HG02678 (cell line): ENCODE data around the gene ZNF618.

ENCODE experiments used
- ATAC-seq: cut with Tn5 transposase; IDR thresholded peaks from one replicate; pipeline ENCODE4 v1.9.1; 2021; ENCODE audit warnings: mild to moderate bottlenecking, moderate library complexity; ENCODE audit not compliant: unreplicated experiment

ZNF618 gene

DNA sequence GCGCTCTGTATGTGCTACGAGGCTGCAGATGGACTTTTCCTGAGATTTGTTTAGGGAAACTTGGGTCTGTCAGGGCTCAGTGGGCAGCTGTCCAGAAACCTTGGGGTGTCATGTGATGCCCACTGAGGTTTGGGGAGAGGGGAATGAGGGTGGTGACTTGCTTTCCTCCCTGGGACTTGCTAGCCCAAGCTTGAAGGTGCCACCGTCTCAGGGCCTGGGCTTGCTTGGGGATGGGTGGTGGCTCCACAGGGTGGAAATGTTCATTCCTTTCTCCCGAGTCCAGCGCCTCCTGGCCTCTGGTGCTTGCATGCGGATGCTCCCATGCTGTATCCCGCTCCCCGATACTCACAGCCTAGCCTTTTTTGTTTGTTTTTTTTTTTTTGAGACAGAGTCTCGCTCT lies 33.3 kb downstream of the ZNF618 start:
- no peak for ATAC-seq

DNA sequence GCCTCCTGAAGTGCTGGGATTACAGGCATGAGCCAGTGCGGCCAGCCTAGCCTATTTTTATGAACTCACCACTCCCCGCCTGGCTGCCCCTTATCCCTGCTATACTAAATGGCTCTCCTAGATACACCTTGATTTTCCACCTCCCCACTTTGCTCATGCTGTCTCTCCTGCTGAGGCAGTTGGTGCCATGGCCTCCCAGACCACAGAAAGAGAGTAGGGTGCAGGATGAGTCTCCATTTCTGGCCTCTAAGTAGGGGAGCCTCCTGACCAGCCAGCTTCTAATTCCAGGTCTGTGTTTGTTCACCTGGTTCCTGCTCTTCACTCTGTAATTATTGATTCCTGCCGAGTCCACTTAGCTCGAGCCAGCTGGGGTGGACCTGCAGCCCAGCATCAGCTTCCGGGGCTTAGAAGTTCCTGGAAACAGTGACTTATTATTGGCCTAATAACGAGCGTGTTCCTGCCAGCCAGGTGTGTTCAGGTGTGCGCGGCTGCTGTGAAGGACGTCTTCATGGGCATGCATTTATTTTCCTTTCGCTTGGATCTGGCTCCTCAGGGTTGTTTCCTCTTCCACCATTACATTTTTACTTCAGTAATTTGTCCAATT lies 34.0 kb downstream of the ZNF618 start:
- ATAC-seq, result no peak

DNA sequence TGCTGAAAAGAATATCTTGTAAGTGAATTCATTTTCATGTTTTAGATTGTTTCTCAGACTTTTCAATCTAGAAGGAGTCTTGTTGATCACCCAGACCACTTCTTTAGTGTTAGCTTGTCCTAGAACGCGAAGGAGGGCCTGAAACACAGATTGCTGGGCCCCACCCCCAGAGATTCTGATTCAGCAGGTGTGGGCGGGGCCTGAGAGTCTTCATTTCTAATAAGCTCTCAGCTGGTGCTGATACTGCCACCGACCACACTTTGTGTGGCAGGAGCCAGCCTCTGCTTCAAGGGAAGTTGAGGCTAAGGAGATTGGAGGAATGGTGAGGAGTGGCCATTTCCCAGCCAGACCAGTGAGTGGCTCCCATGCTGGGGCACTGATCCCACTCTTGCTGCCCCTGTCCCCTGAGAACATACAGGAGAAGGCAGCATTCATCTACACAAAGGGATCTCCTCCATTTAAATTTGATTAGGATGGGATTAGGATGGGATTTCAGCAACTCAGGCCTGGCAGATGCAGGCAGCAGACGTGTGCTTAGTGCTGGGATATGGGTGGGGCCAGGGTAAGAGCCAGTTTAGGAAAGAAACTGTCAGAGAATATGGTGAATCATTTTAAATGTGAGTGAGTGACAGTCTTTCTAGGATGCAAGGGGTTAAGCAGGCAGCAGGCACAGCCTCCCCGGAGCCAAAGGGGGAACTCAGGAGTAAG lies 35.9 kb downstream of the ZNF618 start:
- ATAC-seq, result no peak

DNA sequence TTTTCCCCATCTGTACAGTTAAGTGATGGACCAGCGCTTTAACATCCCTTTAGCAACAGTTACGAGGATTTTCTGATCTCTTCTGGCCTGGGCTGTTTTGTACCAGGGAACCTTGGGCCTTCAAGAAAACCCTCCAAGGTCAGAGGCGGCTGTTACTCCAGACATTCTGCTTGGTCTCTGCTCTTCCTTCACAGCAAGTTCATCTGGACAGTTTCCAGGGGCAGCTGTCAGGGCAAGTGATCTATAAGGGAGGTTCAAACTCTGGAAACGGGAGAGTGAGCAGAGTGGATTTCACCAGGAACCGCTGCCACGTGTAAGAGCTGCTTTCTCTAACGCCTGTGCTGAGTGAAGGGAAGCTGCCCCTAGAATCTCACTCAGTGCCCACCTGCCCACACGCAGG lies 36.7 kb downstream of the ZNF618 start:
- ATAC-seq, result no peak

DNA sequence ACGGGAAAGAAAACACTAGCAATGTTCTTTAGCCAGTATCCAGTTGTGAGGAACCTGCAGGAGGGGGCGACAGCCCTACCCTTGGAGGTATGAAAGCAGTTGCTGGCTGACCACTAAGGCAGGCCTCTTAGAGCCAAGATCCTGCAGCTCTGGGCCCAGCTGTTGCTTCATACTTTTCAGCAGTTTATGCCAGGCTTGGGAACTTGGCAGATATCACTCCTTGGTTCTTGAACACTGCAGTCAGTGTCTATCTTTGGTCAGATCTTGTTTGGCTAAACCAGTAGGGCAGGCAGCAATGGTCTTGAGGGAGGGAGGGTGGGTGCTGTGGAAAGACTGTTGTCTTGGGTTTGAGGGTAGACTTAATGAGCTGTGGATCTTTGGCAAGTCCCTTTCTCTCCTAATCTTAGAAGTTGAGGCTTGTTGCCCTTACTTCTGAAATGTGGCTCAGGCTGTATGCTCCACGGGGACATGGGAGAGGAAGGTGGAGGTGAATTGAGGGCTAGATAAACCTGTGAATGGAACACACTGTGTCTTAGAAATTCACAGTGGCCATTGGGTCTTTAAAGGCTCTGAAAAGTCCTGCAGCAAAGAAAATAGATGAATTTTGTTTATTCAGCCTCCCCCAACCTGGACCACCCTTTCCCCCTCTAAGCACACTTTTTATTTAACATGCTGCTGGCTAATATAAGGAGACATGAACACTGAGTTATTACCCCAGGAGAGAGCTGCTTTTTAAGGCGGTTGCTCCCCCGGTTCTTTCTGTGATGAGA lies 37.5 kb downstream of the ZNF618 start:
- ATAC-seq, result no peak

DNA sequence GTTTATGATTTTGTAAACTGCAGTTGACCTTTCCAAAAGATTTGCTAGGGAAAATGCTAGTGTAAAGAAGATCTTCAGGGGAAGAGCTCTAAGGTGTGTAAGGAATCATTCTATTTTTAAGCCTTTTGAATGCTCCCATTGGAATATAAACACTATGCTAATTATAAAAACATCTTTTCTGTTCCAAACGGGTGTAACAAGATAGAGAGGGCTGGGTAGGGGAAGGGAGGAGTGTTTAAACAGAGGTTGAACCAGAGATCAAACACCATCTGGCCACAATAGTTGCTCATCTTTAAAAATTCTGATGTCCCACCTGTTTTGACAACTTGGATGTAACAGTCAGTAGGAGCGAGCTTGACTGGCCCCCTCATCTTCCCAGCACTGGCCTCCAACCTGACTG lies 38.4 kb downstream of the ZNF618 start:
- no peak for ATAC-seq

DNA sequence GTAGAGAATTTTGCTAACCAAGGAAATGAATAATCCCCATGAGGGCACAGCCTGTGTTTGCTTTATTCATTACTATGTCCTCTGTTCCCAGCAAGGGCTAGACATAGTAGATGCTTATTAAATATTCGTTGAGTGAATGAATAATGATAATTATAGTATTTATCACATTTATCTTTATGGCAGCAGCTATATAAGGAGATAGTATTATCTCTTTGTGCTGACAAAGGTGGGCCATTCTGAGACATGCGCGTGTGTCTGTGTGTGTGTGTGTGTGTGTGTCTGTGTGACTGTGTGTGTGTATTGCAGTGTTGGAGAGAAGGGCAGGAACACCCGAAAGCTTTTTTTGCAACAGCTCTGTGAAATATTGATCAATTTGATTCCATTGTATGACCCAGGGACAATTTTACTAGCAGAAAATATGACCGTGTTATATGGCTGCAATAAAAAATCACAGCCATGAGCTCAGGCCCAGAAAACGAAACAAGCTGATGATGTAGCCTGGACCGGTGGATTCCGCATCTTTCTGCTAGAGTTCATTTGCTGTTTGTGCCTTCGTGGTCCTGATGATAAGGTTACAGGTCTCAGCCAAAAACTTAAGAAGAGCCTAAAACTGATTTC lies 39.8 kb downstream of the ZNF618 start:
- ATAC-seq, result no peak

DNA sequence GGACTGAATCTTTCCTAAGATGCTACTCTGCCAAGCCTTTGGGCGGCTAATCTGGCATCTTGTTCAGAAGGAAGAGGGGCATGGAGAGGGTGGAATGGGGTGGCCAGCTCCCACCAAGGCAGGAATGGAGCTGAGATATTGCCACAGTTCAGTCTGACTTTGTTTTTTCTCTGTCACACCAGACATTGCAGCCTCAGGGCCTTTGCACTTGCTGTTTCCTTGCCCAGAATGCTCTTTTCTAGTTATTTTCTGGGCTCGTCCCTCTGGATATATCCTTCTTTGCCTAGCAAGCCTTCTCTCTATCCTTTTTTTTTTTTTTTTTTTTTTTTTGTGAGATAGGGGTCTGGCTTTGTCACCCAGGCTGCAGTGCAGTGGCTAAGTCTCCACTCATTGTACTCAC lies 40.8 kb downstream of the ZNF618 start:
- ATAC-seq, result no peak

DNA sequence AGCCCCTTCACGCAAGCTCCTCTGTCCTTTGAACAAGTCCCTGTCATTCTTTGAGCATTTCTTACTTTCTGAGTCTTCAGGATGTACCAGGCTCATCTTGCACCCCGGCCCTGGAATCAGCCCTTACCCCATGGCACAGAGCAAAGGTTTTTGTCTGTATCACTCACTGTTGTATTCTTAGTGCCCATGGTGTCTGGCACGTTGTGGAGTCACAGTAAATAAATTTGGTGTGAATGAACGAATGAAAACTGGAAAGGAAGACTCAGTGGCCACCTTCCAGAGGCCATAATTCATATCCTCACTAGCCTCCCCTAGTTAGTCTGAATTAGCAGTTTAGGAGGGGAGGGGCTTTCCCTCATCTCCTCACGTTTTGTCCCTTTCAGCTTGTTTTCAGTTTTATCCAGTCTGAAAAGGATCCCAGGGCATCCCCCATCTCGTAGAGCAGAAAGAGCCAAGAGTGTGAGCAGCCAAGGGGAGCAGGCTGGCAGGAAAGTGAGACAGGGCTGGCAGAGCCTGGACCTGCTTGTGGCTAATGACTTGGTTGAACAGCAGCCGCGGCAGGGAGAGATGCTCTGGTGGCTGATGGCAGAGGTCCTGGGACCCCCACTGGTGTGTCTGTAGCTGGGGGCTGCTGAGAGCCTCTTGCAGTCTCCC lies 42.7 kb downstream of the ZNF618 start:
- ATAC-seq, result no peak

DNA sequence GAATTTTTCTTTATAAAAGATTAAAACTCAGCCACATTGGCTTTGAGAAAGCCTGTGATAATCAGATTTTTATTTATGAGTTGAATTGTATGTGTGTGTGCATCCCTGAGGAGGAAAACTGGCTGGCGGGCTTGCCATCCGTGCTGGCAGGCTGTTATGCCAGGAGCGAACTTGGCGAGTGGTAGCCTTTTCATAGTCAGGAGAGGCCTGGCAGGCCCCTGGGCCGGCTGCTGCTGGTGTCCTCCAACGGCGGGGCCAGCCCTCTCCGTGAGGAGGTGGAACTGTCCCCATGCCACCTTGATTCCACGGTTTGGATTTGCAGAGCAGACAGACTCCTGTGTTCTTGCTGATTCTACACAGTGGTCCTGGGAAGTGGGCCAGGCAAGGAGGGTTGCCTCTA lies 43.3 kb downstream of the ZNF618 start:
- no peak for ATAC-seq

DNA sequence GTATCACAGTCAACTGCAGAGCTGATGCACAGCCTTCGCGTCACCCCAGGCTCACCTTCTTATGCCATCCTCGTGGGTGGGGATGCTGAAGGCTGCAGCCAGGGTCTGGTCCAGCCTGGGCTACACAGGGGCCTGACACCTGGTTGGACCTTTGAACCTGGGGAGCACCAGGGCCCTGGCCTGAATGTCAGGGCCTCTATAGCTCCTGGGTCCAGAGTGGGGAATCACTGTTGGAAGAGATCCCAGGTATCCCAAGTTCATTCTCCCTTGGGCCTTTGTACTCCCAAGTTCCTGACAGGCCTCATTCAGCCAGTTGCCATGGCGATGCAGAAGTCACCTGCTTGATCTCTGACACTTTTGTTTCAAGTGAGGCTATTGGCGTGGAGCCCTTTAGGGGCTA lies 43.8 kb downstream of the ZNF618 start:
- no peak for ATAC-seq

DNA sequence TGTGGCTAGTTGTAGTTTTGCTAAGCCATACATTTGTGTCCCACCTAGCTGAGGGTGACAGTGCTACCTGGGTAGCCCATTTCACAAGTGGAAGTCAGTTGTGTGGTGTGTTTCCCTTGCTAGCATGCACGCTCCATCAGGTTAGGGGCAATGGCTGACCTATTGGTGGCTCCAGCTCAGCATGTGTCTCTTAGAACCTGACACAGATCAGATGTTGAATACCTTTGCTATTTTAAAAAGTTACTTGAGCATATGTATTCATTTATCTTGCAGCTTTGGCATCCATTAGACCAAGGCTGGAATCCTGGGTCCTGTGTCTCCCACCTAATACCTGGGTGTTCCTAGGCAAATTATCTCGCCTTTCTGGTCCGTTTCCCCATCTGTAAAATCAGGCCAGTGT lies 44.8 kb downstream of the ZNF618 start:
- no peak for ATAC-seq

DNA sequence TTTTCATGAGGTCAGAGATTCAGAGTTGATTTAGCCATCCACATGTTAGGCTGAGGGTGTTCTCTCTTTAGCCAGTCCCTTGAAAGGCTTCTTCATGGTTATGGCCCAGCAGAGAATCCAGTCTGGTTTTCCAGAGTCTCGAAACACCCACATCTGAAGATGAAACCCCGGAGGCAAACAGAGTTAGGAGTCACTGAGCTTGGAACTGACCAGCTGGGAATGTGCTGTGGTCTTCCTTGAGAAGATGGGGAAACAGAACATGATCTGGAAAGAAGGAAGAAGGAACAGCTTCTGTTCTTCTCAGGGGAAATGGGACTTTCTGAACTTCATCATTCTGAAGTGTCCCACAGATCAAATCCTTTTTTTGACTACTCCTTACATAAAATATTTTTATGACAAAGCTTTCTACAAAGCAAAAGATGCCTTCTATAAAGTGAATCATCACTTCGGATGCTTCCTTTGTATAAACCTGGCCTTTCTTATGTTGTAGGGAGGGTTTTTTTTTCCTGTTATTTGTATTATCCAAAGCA lies 45.4 kb downstream of the ZNF618 start:
- ATAC-seq, result no peak

DNA sequence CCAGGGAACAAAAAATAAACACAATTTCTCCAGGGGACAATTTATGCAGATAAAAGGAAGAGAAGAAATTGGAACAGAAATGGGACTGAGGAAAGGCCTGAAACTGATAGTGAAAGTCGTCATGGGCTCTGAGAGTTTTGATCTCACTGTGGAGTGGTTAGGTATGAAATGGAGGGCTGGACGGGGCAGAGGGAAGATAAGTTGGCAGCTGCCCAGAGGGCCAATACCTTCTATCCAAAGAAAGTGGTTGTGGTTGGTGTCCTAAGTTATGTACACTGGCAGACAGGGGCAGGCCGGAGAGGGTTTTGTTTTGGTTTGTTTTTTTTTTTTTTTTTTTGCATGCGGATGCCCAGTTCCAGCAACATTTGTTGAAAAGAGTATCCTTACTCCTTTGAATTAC lies 46.1 kb downstream of the ZNF618 start:
- ATAC-seq, result no peak

DNA sequence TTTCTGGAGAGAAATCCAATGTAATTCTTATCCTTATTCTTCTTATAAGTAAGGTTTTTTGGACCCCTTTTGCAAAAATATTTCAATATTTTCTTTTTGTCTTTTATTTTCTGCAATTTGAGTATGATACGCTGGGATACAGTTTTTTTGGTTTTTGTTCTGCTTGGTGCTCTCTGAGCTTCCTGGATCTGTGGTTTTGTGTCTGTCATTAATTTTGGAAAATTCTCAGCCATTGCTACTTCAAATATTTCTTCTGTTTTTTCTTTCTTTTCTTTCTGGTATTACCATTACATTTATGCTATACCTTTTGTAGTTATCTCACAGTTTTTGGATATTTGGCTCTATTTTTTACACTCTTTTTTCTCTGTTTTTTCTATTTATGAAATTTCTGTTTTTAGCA lies 50.1 kb downstream of the ZNF618 start:
- no peak for ATAC-seq

DNA sequence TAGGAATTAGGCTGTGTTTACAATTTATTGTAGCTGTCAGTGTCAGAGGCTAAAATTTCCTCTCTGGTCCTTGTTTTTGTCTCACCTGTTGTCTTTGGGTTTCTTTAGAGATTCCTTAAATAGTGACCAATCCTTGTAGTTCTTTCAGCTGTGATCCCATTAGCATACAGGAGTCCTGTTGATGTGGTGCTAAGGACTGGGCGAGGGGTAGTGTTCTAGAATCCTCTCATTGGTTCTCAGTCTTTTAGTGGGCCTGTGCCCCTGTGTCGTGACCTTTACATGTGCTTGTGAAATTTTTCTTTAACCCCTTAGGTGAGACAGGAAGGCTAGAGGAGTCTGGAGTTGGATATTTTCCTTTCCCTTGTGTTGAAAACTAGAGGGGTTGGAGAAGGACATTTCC lies 51.2 kb downstream of the ZNF618 start:
- ATAC-seq, result no peak

DNA sequence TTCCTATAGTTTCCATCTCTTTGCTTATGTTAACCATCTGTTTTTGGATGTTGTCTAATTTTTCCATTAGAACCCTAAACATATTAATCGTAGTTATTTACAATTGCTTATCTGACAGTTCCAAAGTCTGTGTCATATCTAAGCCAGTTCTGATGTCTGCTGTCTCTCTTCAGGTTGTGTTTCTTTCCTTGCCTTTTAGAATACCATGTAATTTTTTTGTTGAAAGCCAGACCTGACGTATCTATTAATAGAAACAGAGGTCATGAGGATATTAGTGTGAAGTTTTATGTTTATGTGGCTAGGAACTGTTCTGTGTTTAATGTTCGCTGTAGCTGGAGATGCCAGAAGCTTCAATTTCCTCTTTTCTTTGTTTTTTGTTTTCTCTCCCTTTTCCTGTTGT lies 52.2 kb downstream of the ZNF618 start:
- no peak for ATAC-seq

DNA sequence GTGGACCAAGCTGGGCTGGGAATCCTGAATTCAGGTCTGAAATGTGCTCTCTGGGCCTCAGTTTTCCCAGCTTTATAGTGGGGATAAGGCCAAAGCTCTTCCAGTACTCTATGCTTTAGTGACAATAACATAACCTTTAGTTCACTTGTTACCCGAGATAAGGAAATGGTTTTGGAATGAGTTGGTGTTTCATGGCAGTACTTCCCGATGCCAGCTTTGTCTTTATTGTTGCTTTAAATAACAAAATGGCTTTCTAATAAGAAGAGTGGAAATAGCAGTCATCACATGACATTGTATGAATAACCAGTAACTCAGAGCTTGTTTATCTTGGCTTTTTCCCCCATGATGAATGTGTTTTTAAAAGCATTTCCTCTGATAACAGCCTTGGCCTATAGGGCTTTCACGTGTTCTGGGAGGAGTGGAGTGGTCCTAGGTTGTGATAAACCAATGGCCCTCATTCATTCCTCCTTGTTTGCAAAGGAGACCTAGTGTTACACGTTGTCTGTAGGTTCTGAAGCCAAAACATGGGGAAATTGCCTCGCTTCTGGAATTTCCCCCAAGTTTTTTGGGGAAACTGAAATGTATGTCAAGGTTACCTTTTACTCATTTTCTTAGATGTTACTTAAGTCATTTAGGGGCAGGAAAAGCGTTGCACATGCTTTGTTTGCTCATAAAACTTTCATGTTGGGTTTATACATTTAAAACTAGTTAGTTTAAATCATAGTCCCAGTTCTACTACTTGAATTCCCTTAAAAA lies 53.7 kb downstream of the ZNF618 start:
- ATAC-seq, result no peak

DNA sequence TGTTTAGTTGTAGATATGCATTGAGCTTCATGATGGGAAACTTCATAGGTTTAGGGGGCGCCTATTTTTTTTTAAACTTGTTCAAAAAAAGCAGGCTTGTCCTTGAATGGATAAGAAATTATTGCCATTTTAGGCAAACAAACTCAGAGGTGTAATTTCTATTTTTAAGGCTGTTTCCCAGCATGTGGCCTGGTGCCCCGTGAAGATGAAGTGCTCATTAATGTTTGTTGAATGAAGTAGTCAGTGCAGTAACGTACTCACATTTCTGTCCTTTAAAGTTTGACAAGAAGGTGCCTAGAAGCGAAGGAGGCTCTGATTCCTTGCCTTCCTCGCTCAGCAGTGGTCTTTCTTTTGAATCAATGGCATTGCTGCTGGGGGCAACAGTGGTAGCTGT lies 54.3 kb downstream of the ZNF618 start:
- no peak for ATAC-seq

DNA sequence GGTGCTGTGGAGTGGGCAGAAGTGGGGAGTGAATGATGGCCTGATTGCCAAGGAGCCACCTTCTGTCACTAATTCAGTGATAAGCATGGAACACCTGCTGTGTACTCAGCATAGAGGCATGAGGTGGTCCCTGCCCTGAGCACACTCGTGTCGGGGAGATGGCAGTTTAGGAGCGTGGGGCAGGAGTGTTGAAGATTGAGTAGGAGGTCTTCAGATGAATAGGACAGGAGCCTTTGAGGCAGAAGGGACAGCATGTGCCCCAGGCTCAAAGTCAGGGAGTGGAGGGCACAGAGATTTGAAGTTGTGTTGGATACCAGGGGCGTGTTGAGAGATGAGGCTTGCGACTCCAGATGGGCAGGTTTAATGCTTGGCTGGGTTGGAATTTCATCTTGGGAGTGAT lies 55.0 kb downstream of the ZNF618 start:
- ATAC-seq, result no peak
